DND-41 (cell line): ENCODE results near the gene UBR3.
"Not testable (repeated sequence)": the region's sequence is repeated elsewhere in the genome, so short reads cannot be mapped to it uniquely, and the experiment has no call there.

Source experiments
- CTCF ChIP-seq: IDR thresholded peaks from 2 replicates; pipeline ENCODE4 v1.5.1; 2012; ENCODE audit warnings: borderline replicate concordance, low read length, moderate library complexity, mild to moderate bottlenecking; ENCODE audit not compliant: poor library complexity, severe bottlenecking; ENCODE audit errors: extremely low read depth
- EZH2 ChIP-seq: IDR thresholded peaks from 3 replicates; pipeline ENCODE4 v1.6.1; 2012; ENCODE audit warnings: borderline replicate concordance, low read depth, mild to moderate bottlenecking, moderate library complexity, low read length, inconsistent platforms; ENCODE audit not compliant: severe bottlenecking

- TF ChIP-seq CTCF, EZH2: not testable (repeated sequence)
Measured at GRCh38 chr2:169817369-169817768, 9.9 kb upstream of the UBR3 start.
